GM20000 (cell line): ENCODE measurements around the gene RPS28.
A peak's percentile ranks its signal among the peaks of the same experiment; 100 is the strongest.

Source experiments
- DNase-seq: peaks from one replicate; pipeline ENCODE4 v3.0.0; 2012; ENCODE audit warnings: low spot score
- TF ChIP-seq, protein P1 (sequence below): IDR thresholded peaks from 2 replicates; pipeline ENCODE4 v1.5.1; 2012; ENCODE audit warnings: mild to moderate bottlenecking, control low read depth; ENCODE audit errors: extremely low read depth, missing control alignments

The RPS28 gene

DNA sequence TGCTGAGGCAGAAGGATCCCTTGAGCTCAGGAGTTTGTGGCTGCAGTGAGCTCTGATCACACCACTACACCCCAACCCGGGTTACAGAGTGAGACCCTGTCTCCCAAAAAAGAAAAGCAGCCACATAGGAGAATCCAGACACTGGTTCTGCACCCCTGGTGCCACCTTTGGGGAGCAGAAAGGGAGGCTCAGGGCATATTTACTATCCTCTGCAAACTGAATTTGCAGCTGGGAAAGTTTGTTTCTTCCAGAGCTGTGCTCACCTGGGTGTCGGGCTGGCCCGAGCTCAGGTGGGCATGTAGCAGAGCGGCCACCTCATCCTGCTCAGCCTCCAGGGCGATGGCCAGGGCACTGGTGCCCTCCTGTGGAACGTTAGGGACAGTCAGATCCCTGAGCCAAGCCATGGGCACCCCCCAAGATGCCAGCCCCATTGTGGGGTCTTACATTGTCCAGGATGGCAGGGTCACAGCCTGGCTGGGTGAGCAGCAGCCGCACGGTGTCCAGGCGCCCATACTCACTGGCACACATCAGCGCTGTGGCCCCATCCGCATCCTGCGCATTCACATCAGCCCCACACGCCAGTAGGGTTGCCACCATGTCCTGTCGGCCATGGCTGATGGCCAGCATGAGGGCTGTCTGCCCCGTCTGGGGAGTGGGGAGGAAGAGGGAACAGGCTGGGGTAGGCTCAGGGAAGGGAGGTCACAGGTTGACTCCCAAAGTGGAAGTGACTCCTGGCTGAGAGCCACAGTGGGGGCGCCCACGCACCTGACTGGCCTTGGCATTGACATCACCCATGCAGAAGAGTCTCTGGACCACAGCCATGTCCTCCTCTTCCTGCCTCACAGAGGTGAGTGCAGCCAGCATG is 3.1 kb downstream of the RPS28 start:
- TF ChIP-seq, protein P1, sequence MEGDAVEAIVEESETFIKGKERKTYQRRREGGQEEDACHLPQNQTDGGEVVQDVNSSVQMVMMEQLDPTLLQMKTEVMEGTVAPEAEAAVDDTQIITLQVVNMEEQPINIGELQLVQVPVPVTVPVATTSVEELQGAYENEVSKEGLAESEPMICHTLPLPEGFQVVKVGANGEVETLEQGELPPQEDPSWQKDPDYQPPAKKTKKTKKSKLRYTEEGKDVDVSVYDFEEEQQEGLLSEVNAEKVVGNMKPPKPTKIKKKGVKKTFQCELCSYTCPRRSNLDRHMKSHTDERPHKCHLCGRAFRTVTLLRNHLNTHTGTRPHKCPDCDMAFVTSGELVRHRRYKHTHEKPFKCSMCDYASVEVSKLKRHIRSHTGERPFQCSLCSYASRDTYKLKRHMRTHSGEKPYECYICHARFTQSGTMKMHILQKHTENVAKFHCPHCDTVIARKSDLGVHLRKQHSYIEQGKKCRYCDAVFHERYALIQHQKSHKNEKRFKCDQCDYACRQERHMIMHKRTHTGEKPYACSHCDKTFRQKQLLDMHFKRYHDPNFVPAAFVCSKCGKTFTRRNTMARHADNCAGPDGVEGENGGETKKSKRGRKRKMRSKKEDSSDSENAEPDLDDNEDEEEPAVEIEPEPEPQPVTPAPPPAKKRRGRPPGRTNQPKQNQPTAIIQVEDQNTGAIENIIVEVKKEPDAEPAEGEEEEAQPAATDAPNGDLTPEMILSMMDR: no peak
- DNase-seq: no peak

- DNase-seq: no peak
- TF ChIP-seq, protein P1: no peak
Observed at GRCh38 chr19:8325454-8325853, 4.2 kb downstream of the RPS28 start.

DNA sequence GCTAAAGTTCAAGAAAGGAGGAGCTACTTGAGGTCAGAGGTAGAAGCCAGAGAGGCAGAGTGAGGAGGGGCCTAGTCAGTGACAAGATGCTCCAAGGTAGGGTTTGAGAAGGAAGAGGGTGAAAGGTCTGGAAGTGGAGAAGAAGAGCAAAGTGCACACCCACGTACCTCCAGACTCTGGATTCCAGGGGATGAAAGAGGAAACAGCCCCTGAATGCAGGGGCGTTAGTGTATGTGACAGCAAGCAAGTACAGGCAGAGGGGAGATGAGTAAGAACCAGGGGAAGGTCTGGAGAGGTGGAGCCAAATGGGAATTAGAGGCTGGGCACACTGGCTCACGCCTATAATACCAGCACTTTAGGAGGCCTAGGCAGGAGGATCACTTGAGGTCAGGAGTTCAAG is 8.7 kb downstream of the RPS28 start:
- DNase-seq: no peak
- TF ChIP-seq, protein P1: no peak

- DNase-seq: no peak
- TF ChIP-seq, protein P1: no peak
Observed at GRCh38 chr19:8331263-8331845, 10.1 kb downstream of the RPS28 start.

DNA sequence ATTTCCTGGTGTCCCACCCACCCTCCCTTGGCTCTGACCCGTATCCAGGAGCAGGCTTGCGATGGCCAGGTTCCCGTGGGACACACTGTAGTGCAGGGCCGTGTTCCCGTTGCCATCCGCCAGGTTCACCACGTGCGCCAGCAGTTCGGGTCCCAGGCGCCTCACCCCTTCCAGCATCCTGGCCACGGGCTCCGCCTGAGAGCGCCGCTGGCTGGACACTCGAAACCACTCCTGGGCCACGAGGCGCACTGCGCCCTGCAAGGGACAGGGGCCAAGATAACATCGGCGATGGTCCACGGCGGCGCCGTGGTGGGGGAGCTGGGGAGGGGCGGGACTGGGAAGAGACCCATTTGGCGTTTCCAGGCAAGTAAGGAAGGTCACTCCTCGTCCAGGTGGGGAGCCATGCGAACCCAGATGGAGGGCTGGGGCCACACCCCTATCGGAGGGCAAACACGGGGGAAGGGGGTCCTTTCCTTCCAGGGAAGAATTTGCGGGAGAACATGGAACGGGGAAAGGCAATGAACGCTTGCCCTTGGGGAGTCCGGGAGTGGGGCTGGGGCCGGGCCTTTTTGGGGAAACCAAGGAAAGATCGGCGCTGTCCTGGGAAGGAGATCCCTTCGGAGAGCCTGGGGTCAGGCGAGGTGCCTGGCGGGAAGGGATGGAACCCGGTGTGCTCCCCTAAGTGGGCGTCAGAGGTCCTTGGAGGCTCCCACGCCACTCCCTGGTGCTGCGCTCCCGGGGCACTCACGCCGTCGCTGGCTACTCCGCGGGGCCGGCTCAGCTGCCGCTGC is 11.9 kb downstream of the RPS28 start:
- TF ChIP-seq, protein P1: no peak
- peak; percentile 15 for DNase-seq

GRCh38 chr19:8333767-8334457 is 12.6 kb downstream of the RPS28 start:
- TF ChIP-seq, protein P1: no peak
- peak; percentile 34 for DNase-seq
